WTC11 (cell line): ENCODE measurements around the gene GALNT2. TPM values are rescaled to one million over a fixed set of nuclear protein-coding genes. Genes with fewer than 3 reads are reported as not detected.
A peak's percentile ranks its signal among the peaks of the same experiment; 100 is the strongest.

Source experiments
- ATAC-seq: fragments of 200-7000 bp; cut with Tn5 transposase; 2 replicates; pipeline ENCODE4 v1.10.0; 2021; ENCODE audit warnings: mild to moderate bottlenecking, moderate library complexity
- CTCF ChIA-PET: fragments of 300-600 bp; sonication (Branson Sonifier 250); formaldehyde crosslinking; loops from one replicate; lab custom pipeline; 2021; ENCODE audit warnings: antibody characterized with exemption; lab: Charles Lee
- POLR2A ChIA-PET: fragments of 350-600 bp; sonication (Branson Sonifier 250); formaldehyde crosslinking; loops from one replicate; lab custom pipeline; 2021; ENCODE audit warnings: antibody characterized with exemption; lab: Charles Lee
- DNase-seq: peaks from one replicate; pipeline ENCODE4 v3.0.0; 2021; ENCODE audit warnings: low spot score
- H3K27ac Mint-ChIP-seq: 2 replicates; pipeline ENCODE4 v1.8.0; 2021; ENCODE audit warnings: mixed read lengths
- H3K27me3 Mint-ChIP-seq: 2 replicates; pipeline ENCODE4 v1.8.0; 2021; ENCODE audit warnings: low read depth, mild to moderate bottlenecking, moderate library complexity, mixed read lengths
- H3K36me3 Mint-ChIP-seq: 2 replicates; pipeline ENCODE4 v1.8.0; 2021; ENCODE audit warnings: mixed read lengths
- H3K4me1 Mint-ChIP-seq: 2 replicates; pipeline ENCODE4 v1.8.0; 2022; ENCODE audit warnings: mixed read lengths
- H3K4me3 Mint-ChIP-seq: 2 replicates; pipeline ENCODE4 v1.8.0; 2021; ENCODE audit warnings: mild to moderate bottlenecking, moderate library complexity, mixed read lengths
- H3K9me3 Mint-ChIP-seq: 2 replicates; pipeline ENCODE4 v1.8.0; 2021; ENCODE audit warnings: mixed read lengths
- AFF4 ChIP-seq: sonication (generic); formaldehyde crosslinking; IDR thresholded peaks from 2 replicates; pipeline ENCODE4 v1.8.1; 2023; ENCODE audit warnings: mild to moderate bottlenecking, missing genetic modification reagents, borderline replicate concordance
- ATF6 ChIP-seq: sonication (generic); formaldehyde crosslinking; IDR thresholded peaks from 2 replicates; pipeline ENCODE4 v1.8.1; 2023; ENCODE audit warnings: mild to moderate bottlenecking, missing genetic modification reagents
- ELF4 ChIP-seq: sonication (generic); formaldehyde crosslinking; IDR thresholded peaks from 2 replicates; pipeline ENCODE4 v1.8.1; 2022; ENCODE audit warnings: low read depth, mild to moderate bottlenecking, moderate library complexity, missing genetic modification reagents
- ERG ChIP-seq: fragments of 250-450 bp; sonication (Bioruptor Pico); IDR thresholded peaks from 2 replicates; pipeline ENCODE4 v1.8.0; 2021; ENCODE audit warnings: mild to moderate bottlenecking
- HMGA2 ChIP-seq: fragments of 250-450 bp; sonication (Bioruptor Pico); IDR thresholded peaks from 2 replicates; pipeline ENCODE4 v1.4.0; 2021; ENCODE audit warnings: mild to moderate bottlenecking, moderate library complexity
- KAT7 ChIP-seq: sonication (generic); formaldehyde crosslinking; IDR thresholded peaks from 2 replicates; pipeline ENCODE4 v1.8.1; 2023; ENCODE audit warnings: missing genetic modification reagents, mild to moderate bottlenecking, borderline replicate concordance
- MYBL2 ChIP-seq: sonication (generic); formaldehyde crosslinking; IDR thresholded peaks from 2 replicates; pipeline ENCODE4 v1.8.1; 2023; ENCODE audit warnings: mild to moderate bottlenecking, moderate library complexity, missing genetic modification reagents
- NR1H2 ChIP-seq: sonication (generic); formaldehyde crosslinking; IDR thresholded peaks from 2 replicates; pipeline ENCODE4 v1.9.0; 2021; ENCODE audit warnings: mild to moderate bottlenecking, moderate library complexity, missing genetic modification reagents
- SMAD3 ChIP-seq: sonication (generic); formaldehyde crosslinking; IDR thresholded peaks from 2 replicates; pipeline ENCODE4 v1.8.0; 2022; ENCODE audit warnings: missing genetic modification reagents, mild to moderate bottlenecking, borderline replicate concordance
- SP1 ChIP-seq: sonication (generic); formaldehyde crosslinking; conservative IDR thresholded peaks from 2 replicates; pipeline ENCODE4 v1.8.1; 2022; ENCODE audit warnings: missing genetic modification reagents
- ZNF121 ChIP-seq: sonication (generic); formaldehyde crosslinking; IDR thresholded peaks from 2 replicates; pipeline ENCODE4 v1.8.0; 2023; ENCODE audit warnings: missing genetic modification reagents
- total RNA-seq: library from RNA; stranded (reverse); gene quantifications from 3 replicates; pipeline ENCODE4 v1.2.3, GENCODE V29; 2021
- TF ChIP-seq, protein P1 (sequence below): sonication (generic); formaldehyde crosslinking; IDR thresholded peaks from 2 replicates; pipeline ENCODE4 v1.8.1; 2023; ENCODE audit warnings: mild to moderate bottlenecking, missing genetic modification reagents

GALNT2 gene
- total RNA-seq, 1 experiment from 2014 or later = 74.8 TPM

- TF ChIP-seq ELF4 (CRISPR knock-in tag) = no peak
- no peak for TF ChIP-seq SP1
- no peak for TF ChIP-seq NR1H2 (CRISPR knock-in tag)
- no peak for TF ChIP-seq ERG (CRISPR knock-in tag)
- TF ChIP-seq KAT7 (CRISPR knock-in tag) = no peak
These were observed 61.7 kb downstream of the GALNT2 start (continued) for GRCh38 chr1:230128569-230129285.

DNA sequence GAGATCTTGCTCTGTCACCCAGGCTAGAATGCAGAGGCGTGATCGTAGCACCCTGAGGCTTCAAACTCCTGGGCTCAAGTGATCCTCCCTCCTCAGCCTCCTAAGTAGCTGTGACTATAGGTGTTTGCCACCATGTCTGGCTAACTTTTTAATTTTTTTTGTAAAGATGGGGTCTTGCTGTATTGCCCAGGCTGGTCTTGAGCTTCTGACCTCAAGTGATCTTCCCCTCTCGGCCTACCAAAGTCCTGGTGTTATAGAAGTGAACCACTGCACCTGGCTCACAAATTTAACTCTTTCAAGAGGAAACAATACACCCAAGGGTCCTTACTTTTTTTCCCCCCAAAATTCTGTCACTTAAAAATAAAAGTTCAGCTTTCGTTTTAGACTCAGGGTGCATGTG is 62.3 kb downstream of the GALNT2 start:
- Mint-ChIP-seq H3K4me1 (peaks cover 47% of the 10 kb centered on the region), H3K9me3 (no peaks in the 10 kb centered on the region), H3K4me3 (no peak overlapping the region), H3K27me3 (no peaks in the 10 kb centered on the region), H3K36me3 (no peaks in the 10 kb centered on the region), H3K27ac (no peak overlapping the region)
- CTCF ChIA-PET = interaction anchor here (1.0 to 1.4 kb wide), 3 partner anchors 9 to 38 kb away, joined by 3 to 4 read pairs (median 3); no protein-coding TSS in a partner anchor
- DNase-seq (no peak), ATAC-seq (no peak)
- no peak for TF ChIP-seq AFF4 (CRISPR knock-in tag)
- no peak for TF ChIP-seq HMGA2 (CRISPR knock-in tag)
- TF ChIP-seq ZNF121 = 0 out of 2 replicates have a peak, but pooled peaks have one; percentile 54
- TF ChIP-seq SMAD3 (CRISPR knock-in tag) = no peak
- no peak for TF ChIP-seq MYBL2 (CRISPR knock-in tag)
- TF ChIP-seq, protein P1, sequence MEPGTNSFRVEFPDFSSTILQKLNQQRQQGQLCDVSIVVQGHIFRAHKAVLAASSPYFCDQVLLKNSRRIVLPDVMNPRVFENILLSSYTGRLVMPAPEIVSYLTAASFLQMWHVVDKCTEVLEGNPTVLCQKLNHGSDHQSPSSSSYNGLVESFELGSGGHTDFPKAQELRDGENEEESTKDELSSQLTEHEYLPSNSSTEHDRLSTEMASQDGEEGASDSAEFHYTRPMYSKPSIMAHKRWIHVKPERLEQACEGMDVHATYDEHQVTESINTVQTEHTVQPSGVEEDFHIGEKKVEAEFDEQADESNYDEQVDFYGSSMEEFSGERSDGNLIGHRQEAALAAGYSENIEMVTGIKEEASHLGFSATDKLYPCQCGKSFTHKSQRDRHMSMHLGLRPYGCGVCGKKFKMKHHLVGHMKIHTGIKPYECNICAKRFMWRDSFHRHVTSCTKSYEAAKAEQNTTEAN (CRISPR knock-in tag) = no peak
- POLR2A ChIA-PET = no interaction called here

DNA sequence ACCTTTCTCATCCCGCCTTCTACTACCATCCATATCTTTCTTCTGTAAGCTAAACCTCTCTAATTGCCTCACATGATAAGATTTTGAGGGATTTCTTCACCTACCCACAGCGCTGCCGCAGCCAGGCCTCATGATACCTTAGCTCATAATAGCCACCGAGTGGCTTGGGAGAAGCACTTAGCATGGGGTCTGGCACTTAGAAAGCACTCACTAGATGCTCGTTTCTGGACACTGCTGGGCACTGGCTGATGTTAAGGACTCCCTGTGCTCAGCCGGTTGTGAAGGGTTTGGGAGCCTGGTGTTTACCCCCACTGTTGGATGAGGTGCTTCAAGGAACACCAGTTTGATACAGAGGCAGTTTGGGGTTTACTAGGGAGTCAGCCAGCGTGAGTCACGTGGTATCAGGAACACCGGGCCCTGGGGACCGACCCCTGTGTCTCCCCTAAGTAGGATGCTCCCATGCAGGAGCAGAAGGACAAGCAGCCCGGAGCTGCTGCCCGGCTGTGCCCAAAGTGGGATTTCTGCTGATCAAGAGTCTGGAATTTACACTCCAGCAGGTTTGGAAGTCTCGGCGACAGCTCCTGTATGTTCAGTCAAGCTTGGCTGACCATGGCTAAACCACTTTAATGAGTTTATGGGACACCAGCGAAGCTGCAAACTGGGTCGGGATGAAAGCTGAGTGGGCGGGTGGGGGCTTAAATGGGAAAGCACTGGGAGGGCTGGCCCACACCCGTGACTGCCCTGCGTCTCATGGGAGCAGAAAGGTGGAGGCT is 63.3 kb downstream of the GALNT2 start:
- TF ChIP-seq ATF6 (CRISPR knock-in tag) = no peak
- Mint-ChIP-seq H3K27me3 (no peaks in the 10 kb centered on the region), H3K4me1 (peaks cover 49% of the 10 kb centered on the region), H3K4me3 (no peak overlapping the region), H3K27ac (peak overlapping the region; percentile 39; the same call in 1 of the 2 replicates), H3K36me3 (no peaks in the 10 kb centered on the region), H3K9me3 (no peaks in the 10 kb centered on the region)
- ATAC-seq (no peak), DNase-seq (no peak)
- POLR2A ChIA-PET = no interaction called here
- CTCF ChIA-PET = interaction anchor here (1.0 kb wide), 2 partner anchors 10 to 37 kb away, joined by 3 read pairs; no protein-coding TSS in a partner anchor
